Fibroblast of the aortic adventitia (primary cell): ENCODE measurements around the gene SULT1C2. TPM values are rescaled to one million over a fixed set of nuclear protein-coding genes. Genes with fewer than 3 reads are reported as not detected.
A peak's percentile ranks its signal among the peaks of the same experiment; 100 is the strongest.

Experiments
- DNase-seq: peaks from one replicate; pipeline ENCODE4 v3.0.0-alpha.2; 2010; ENCODE audit warnings: low read depth
- H3K4me3 ChIP-seq: 2 replicates; pipeline ENCODE4 v1.5.1; 2011; ENCODE audit warnings: low read depth, mild to moderate bottlenecking, control low read depth, low read length, moderate library complexity
- CTCF ChIP-seq: IDR thresholded peaks from 2 replicates; pipeline ENCODE4 v1.5.1; 2011; ENCODE audit warnings: mild to moderate bottlenecking, low read length, control low read depth, inconsistent platforms; ENCODE audit not compliant: insufficient read depth
- total RNA-seq: library from RNA; depleted of rRNA; stranded (reverse); fragments of >200 nt; gene quantifications from 2 replicates; pipeline ENCODE4 v1.2.3, GENCODE V29; 2012; ENCODE audit warnings: low replicate concordance

The SULT1C2 gene
- 0.27 and 2.6 TPM in 2 replicates for total RNA-seq

GRCh38 chr2:108288534-108289106 is at the start of gene SULT1C2:
Gene SULT1C2 (plus strand): TSS chr2:108288895. CDS start chr2:108293668, 4,773 bp downstream.
- no peak for DNase-seq
- TF ChIP-seq CTCF = no peak
- H3K4me3 ChIP-seq = no peak within 1 kb of the TSS

DNA sequence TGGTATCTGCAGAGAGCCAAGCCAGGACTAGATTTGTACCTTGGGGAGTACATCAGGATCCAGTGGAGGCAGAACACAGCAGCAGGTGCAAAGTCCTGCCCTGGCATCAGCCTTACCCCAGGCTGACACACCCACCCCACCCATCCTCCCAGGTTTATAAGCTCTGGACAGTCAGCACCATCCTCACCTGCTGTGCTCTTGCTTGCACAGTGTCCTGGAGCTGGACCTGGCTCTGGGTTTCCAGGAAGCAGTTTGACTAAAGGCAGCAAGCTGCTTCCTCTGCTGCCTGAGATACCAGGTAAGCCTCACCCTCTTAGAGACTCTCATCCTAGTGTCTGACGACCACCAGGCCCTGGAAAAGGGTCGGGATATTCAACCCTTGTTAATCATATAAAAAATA is 48.9 kb upstream of the SULT1C2 start, which contains the start of gene SULT1C3:
Gene SULT1C3 (plus strand): TSS at position 183 of the 400 bp plus-strand sequence. CDS start 7,227 bp downstream, outside the sequence.
- TF ChIP-seq CTCF = no peak
- DNase-seq = no peak

DNA sequence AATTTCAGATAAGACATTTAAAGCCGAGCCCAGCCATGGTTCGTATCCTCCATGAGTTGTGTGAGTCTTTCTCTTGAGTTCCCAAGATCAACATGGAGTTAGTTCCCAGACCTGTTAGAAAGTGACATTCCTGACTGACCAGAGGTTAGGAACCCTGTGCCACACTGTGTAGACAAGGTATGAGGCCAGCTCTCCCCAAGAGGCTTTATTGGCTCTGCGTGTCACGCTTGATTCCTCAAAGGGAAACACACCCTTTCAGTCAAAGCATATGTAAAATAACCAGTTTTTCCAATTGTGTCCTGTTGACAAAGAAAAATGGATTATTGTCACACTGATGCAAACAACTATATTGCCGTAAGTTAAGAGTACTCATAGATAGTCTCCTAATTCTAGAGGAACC is 47.7 kb upstream of the SULT1C2 start:
- no peak for DNase-seq
- H3K4me3 ChIP-seq = no peak overlapping the region
- TF ChIP-seq CTCF = no peak

More for the DNA sequence above, 48.9 kb upstream of the SULT1C2 start, which contains the start of gene SULT1C3:
- H3K4me3 ChIP-seq = no peak within 1 kb of the TSS

GRCh38 chr2:108243566-108243965 is 45.1 kb upstream of the SULT1C2 start:
- no peak overlapping the region for H3K4me3 ChIP-seq

DNA sequence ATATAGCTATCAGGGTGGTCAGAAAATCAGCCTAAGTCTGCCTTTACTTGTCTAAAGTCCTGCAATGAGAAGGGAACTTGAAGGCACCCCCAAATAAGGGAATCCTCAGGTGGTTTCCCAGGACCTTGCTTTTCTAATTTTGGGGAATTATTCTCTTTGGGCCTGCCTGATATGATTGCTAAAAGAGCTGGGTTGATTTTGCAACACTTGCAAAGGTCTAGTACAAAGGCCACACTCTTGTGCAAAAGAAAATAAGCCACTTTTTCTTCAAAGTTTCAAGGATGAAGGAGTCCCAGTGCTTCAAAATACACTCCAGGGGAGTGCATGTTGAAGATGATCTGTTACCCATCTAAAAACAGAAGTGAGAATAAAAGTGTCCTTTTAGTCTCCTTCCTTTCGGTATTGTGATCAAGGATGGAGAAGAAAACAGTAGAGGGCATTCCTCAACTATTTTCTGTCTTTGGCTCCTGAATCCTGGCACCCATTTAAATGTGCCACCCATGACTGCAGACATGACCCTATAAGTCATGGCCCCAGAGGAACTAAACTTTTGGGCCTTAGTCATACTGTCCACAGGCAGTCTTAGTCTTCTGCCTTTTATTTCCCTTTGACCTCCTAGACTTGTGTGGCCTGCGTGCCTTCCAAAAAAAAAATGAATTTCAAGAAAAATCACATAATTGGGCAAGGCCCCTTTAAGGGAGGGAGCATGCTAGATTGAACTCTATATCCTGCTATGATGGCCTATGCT is 43.9 kb upstream of the SULT1C2 start:
- no peak for TF ChIP-seq CTCF
- no peak for DNase-seq
- H3K4me3 ChIP-seq = no peak overlapping the region

More at GRCh38 chr2:108243566-108243965, 45.1 kb upstream of the SULT1C2 start:
- peak; percentile 67 for DNase-seq
- TF ChIP-seq CTCF = no peak

GRCh38 chr2:108253106-108253505 is 35.6 kb upstream of the SULT1C2 start:
- TF ChIP-seq CTCF = no peak
- H3K4me3 ChIP-seq = no peak overlapping the region
- peak; percentile 47 for DNase-seq
